Spleen (tissue), 3 donors: ENCODE results near the gene TMEM91.

Experiments used
- POLR2A ChIP-seq, 3 donors: fragments of 450-650 bp; IDR thresholded peaks; one replicate each; pipeline ENCODE4 v1.5.1; 2017; ENCODE audit warnings: antibody characterized with exemption in 3 of 3, mild to moderate bottlenecking in 1 of 3
- POLR2AphosphoS5 ChIP-seq, 3 donors: sonication (generic); formaldehyde crosslinking; IDR thresholded peaks; one replicate each; pipeline ENCODE4 v1.5.1; 2017; ENCODE audit warnings: antibody characterized with exemption in 3 of 3

DNA sequence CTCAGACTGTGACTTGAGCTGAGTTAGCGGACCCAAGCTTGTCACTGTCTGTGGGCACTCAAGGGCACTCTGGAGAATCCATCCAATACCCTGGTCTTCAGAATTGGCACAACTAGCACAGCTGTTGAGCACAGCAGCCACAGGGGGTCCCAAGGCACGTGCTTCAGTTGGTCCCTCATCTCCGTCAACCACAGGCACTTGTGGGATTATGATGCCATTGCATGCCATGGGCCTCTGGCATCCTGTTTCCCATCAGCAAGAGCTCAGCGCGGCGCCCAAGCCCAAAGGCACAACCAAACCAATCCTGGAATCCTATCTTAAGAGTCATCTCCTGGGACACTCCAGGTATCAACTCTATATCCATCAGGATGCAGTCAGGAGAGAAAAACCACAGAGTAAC is 54.6 kb downstream of the TMEM91 start:
- no peak for TF ChIP-seq POLR2AphosphoS5 (IDR thresholded peaks at IDR 0.05)
- TF ChIP-seq POLR2A (IDR thresholded peaks at IDR 0.05) = no peak
